Caco-2 (cell line): Measurements from ENCODE around the gene IGSF21. TPM values are rescaled to one million over a fixed set of nuclear protein-coding genes. Genes with fewer than 3 reads are reported as not detected.

Experiments used
- BruUV-seq: library from RNA; stranded (reverse); fragments of 400-500 nt; replicated peaks from 2 replicates; lab custom pipeline; 2021; lab: Mats Ljungman, UMichigan
- CTCF ChIA-PET: fragments of 300-600 bp; sonication (Branson Sonifier 250); formaldehyde crosslinking; loops from one replicate; lab custom pipeline; 2022; ENCODE audit warnings: antibody characterized with exemption; lab: Charles Lee
- POLR2A ChIA-PET: fragments of 300-600 bp; sonication (Branson Sonifier 250); formaldehyde crosslinking; loops from one replicate; lab custom pipeline; 2022; ENCODE audit warnings: antibody characterized with exemption; lab: Charles Lee
- DNase-seq, 2 experiments: peaks; one replicate each; pipeline versions ENCODE4 v3.0.0 to v3.0.0-alpha.2; 2020 to 2022
- H3K27me3 ChIP-seq: replicated peaks from 2 replicates; pipeline ENCODE4 v1.6.0; 2011; ENCODE audit warnings: low read length; ENCODE audit not compliant: control insufficient read depth, insufficient read depth
- H3K36me3 ChIP-seq: 2 replicates; pipeline ENCODE4 v1.5.1; 2011; ENCODE audit warnings: low read length; ENCODE audit not compliant: control insufficient read depth, insufficient read depth
- H3K4me1 ChIP-seq: fragments of 250-450 bp; sonication (Bioruptor Pico); 2 replicates; pipeline ENCODE4 v1.5.1; 2020; ENCODE audit warnings: mild to moderate bottlenecking
- H3K4me3 ChIP-seq: 2 replicates; pipeline ENCODE4 v1.5.1; 2011; ENCODE audit warnings: low read depth, mild to moderate bottlenecking, control low read depth, low read length
- H3K9me3 ChIP-seq: fragments of 250-450 bp; sonication (Bioruptor Pico); 2 replicates; pipeline ENCODE4 v1.5.1; 2020; ENCODE audit warnings: mild to moderate bottlenecking, moderate library complexity
- H3K27ac Mint-ChIP-seq: one replicate; pipeline ENCODE4 v1.8.0; 2022; ENCODE audit warnings: mixed read lengths; ENCODE audit not compliant: unreplicated experiment
- H3K27me3 Mint-ChIP-seq: one replicate; pipeline ENCODE4 v1.8.0; 2022; ENCODE audit warnings: mixed read lengths; ENCODE audit not compliant: insufficient read depth, unreplicated experiment
- H3K36me3 Mint-ChIP-seq: one replicate; pipeline ENCODE4 v1.8.0; 2022; ENCODE audit warnings: mild to moderate bottlenecking, mixed read lengths; ENCODE audit not compliant: insufficient read depth, unreplicated experiment
- H3K4me1 Mint-ChIP-seq: one replicate; pipeline ENCODE4 v1.8.0; 2022; ENCODE audit warnings: low read depth, mixed read lengths; ENCODE audit not compliant: unreplicated experiment
- H3K4me3 Mint-ChIP-seq: one replicate; pipeline ENCODE4 v1.8.0; 2022; ENCODE audit warnings: mild to moderate bottlenecking, moderate library complexity, mixed read lengths; ENCODE audit not compliant: unreplicated experiment
- H3K9me3 Mint-ChIP-seq: one replicate; pipeline ENCODE4 v1.8.0; 2022; ENCODE audit warnings: mixed read lengths; ENCODE audit not compliant: unreplicated experiment
- CTCF ChIP-seq, 2 experiments: fragments of 200-600 bp in 1 of 2; IDR thresholded peaks; 1 replicate in 1 of 2; 2 replicates in 1 of 2; pipeline versions ENCODE4 v1.5.1 to v1.8.0; 2011 to 2022; ENCODE audit warnings: antibody characterized with exemption in 1 of 2, control low read depth in 1 of 2, inconsistent platforms in 1 of 2, low read depth in 1 of 2, low read length in 1 of 2, mild to moderate bottlenecking in 1 of 2, moderate library complexity in 1 of 2; ENCODE audit not compliant: insufficient read depth in 1 of 2, severe bottlenecking in 1 of 2, unreplicated experiment in 1 of 2
- intact Hi-C: fragments of 100-400 bp; cut with micrococcal nuclease; formaldehyde crosslinking; loops from one replicate; pipeline ENCODE4 v1.10.0; 2022; ENCODE audit not compliant: unreplicated experiment
- total RNA-seq: library from RNA; stranded (reverse); gene quantifications from 2 replicates; pipeline ENCODE4 v1.2.3, GENCODE V29; 2022

The IGSF21 gene
- total RNA-seq, 1 experiment from 2014 or later, result not detected

GRCh38 chr1:18200136-18200717 lies 92.6 kb downstream of the IGSF21 start:
- H3K4me1 ChIP-seq, result no peaks in the 10 kb centered on the region
- H3K9me3 ChIP-seq, result no peaks in the 10 kb centered on the region
- ChIA-PET POLR2A (no interaction called here), CTCF (no interaction called here)
- H3K36me3 Mint-ChIP-seq, result no peaks in the 10 kb centered on the region
- no peaks in the 10 kb centered on the region for H3K4me1 Mint-ChIP-seq
- no peaks in the 10 kb centered on the region for H3K36me3 ChIP-seq
- no peaks in the 10 kb centered on the region; the same call in 1 of the 2 replicates for H3K27me3 ChIP-seq
- no peaks in the 10 kb centered on the region for H3K9me3 Mint-ChIP-seq
- H3K4me3 ChIP-seq, result no peak overlapping the region
- no TSS peak for BruUV-seq
- no peak for DNase-seq
- intact Hi-C loops, result no loop called here
- no peak for TF ChIP-seq CTCF (IDR thresholded peaks at IDR 0.05; ENCODE audit: insufficient read depth in 1 of 2, low read depth in 1 of 2, low read length in 1 of 2, severe bottlenecking in 1 of 2, unreplicated experiment in 1 of 2)
- H3K4me3 Mint-ChIP-seq, result no peak overlapping the region
- H3K27ac Mint-ChIP-seq, result no peak overlapping the region
- peaks cover 26% of the 10 kb centered on the region for H3K27me3 Mint-ChIP-seq

DNA sequence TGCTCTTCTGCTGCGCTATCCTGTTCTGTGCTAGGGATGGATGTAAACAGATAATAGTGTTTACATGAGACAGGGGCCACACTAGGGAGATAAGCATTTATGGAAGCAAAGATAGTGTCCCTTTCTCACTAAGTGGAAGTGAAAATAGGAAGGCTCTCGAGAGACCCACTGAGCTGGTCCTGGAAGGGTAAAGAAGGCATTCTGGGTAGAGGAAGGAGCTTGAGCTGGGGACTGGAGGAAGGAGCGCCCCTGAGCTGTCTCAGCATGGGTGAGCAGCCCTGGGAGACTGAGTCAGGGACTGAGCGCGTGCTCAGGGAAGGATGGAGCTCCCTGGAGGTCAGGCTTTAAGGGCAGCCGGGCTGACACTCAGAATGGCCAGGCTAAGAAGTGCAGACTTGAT lies 93.3 kb downstream of the IGSF21 start:
- Mint-ChIP-seq H3K36me3 (no peaks in the 10 kb centered on the region), H3K27ac (no peak overlapping the region), H3K27me3 (peaks cover 23% of the 10 kb centered on the region), H3K4me3 (no peak overlapping the region), H3K4me1 (no peaks in the 10 kb centered on the region), H3K9me3 (no peaks in the 10 kb centered on the region)
- no peaks in the 10 kb centered on the region for H3K4me1 ChIP-seq
- no peak overlapping the region for H3K4me3 ChIP-seq
- no peaks in the 10 kb centered on the region for H3K36me3 ChIP-seq
- POLR2A ChIA-PET, result no interaction called here
- no peak for DNase-seq
- no TSS peak for BruUV-seq
- H3K27me3 ChIP-seq, result no peaks in the 10 kb centered on the region; the same call in 1 of the 2 replicates
- intact Hi-C loops, result no loop called here
- CTCF ChIA-PET, result no interaction called here
- TF ChIP-seq CTCF (IDR thresholded peaks at IDR 0.05; ENCODE audit: insufficient read depth in 1 of 2, low read depth in 1 of 2, low read length in 1 of 2, severe bottlenecking in 1 of 2, unreplicated experiment in 1 of 2), result no peak
- H3K9me3 ChIP-seq, result no peaks in the 10 kb centered on the region

DNA sequence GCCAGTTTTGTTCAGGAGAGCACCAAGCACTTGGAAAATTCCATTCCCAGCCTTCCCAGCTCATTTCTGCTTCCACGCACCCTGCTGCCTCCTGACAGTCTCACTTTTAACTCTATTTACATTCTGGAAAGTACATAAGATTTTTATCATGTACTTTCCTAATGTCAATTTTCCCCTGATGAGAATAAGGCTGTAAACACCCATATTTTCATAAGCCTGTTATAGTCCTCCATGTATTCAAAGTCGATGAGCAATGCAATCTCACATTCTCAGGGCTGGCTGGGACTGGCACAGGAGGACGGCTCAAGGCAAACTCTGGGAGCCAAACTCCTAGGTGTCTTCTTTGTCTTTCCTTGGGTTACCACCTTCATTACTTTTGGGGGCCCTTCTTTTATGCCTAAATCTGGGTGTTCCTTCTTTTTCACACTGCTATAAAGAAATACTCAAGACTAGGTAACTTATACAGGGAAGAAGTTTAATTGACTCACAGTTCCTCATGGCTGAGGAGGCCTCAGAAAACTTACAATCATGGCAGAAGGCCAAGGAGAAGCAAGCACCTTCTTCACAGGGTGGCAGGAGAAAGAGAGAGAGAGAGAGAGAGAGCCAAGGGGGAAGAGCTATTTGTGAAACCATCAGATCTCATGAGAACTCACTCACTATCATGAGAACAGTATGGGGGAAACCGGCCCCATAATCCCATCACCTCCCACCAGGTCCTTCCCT lies 94.6 kb downstream of the IGSF21 start:
- no peak for DNase-seq
- Mint-ChIP-seq H3K27me3 (peaks cover 23% of the 10 kb centered on the region), H3K4me3 (no peak overlapping the region), H3K36me3 (no peaks in the 10 kb centered on the region), H3K27ac (no peak overlapping the region), H3K9me3 (no peaks in the 10 kb centered on the region), H3K4me1 (no peaks in the 10 kb centered on the region)
- no TSS peak for BruUV-seq
- Histone ChIP-seq H3K27me3 (no peaks in the 10 kb centered on the region), H3K36me3 (no peaks in the 10 kb centered on the region), H3K4me3 (no peak overlapping the region), H3K9me3 (no peaks in the 10 kb centered on the region), H3K4me1 (no peaks in the 10 kb centered on the region)
- ChIA-PET POLR2A (no interaction called here), CTCF (no interaction called here)
- TF ChIP-seq CTCF (IDR thresholded peaks at IDR 0.05; ENCODE audit: insufficient read depth in 1 of 2, low read depth in 1 of 2, low read length in 1 of 2, severe bottlenecking in 1 of 2, unreplicated experiment in 1 of 2), result no peak
- intact Hi-C loops, result no loop called here
